Measurements from ENCODE around the gene FLOT1. TPM values are rescaled to one million over a fixed set of nuclear protein-coding genes. Genes with fewer than 3 reads are reported as not detected.

Gene FLOT1
- total and polyA plus RNA-seq, 2 of the 13 experiments (the other 11 are each of a cell fraction or from before 2014, with no cell fraction given) = 82.3 to 130 TPM

- TF ChIP-seq ASH2L (IDR thresholded peaks at IDR 0.05; ENCODE audit: insufficient read length, low read depth, low read length) = peak; percentile 16
- no peak for TF ChIP-seq NBN (conservative IDR thresholded peaks at IDR 0.05)
- TF ChIP-seq HOXA7 (CRISPR knock-in tag; IDR thresholded peaks at IDR 0.05) = no peak
- no peak for TF ChIP-seq PHF20 (CRISPR knock-in tag; IDR thresholded peaks at IDR 0.05)
- no peak for TF ChIP-seq GRHL1 (CRISPR knock-in tag; conservative IDR thresholded peaks at IDR 0.05)
- no peak for TF ChIP-seq ZNF558 (CRISPR knock-in tag; IDR thresholded peaks at IDR 0.05; ENCODE audit: borderline replicate concordance)
- no peak for TF ChIP-seq PBX3 (CRISPR knock-in tag; IDR thresholded peaks at IDR 0.05; ENCODE audit: borderline replicate concordance)
- no peak for TF ChIP-seq MED13 (CRISPR knock-in tag; IDR thresholded peaks at IDR 0.05)
- no peak for TF ChIP-seq MYNN (CRISPR knock-in tag; IDR thresholded peaks at IDR 0.05; ENCODE audit: low read depth)
- TF ChIP-seq SOX6 (IDR thresholded peaks at IDR 0.05) = no peak
- peak; percentile 34; the same call in 1 of the 2 replicates for TF ChIP-seq SOX6 (CRISPR knock-in tag; IDR thresholded peaks at IDR 0.05)
- peak; percentile 87 for TF ChIP-seq ZNF501 (CRISPR knock-in tag; IDR thresholded peaks at IDR 0.05)
- no peak for TF ChIP-seq TGIF2 (CRISPR knock-in tag; IDR thresholded peaks at IDR 0.05)
- no peak for TF ChIP-seq ARNTL (CRISPR knock-in tag; IDR thresholded peaks at IDR 0.05)
- TF ChIP-seq ZNF280B (CRISPR knock-in tag; IDR thresholded peaks at IDR 0.05; ENCODE audit: borderline replicate concordance) = no peak
- TF ChIP-seq ZNF121 (CRISPR knock-in tag; IDR thresholded peaks at IDR 0.05) = peak; percentile 52; the same call in 1 of the 2 replicates
- TF ChIP-seq FOSL1 (CRISPR knock-in tag; IDR thresholded peaks at IDR 0.05; ENCODE audit: borderline replicate concordance) = no peak
- TF ChIP-seq ARID5B (CRISPR knock-in tag; IDR thresholded peaks at IDR 0.05) = no peak
- no peak for TF ChIP-seq POGZ (CRISPR knock-in tag; IDR thresholded peaks at IDR 0.05)
- TF ChIP-seq ZNF274 (CRISPR knock-in tag; IDR thresholded peaks at IDR 0.05) = peak; percentile 69
- no peak for TF ChIP-seq ZNF777 (CRISPR knock-in tag; IDR thresholded peaks at IDR 0.05)
- TF ChIP-seq SSRP1 (CRISPR knock-in tag; IDR thresholded peaks at IDR 0.05) = no peak
- no peak for TF ChIP-seq JDP2 (CRISPR knock-in tag; IDR thresholded peaks at IDR 0.05; ENCODE audit: borderline replicate concordance)
Measured at GRCh38 chr6:30749554-30750378, 7.3 kb upstream of the FLOT1 start (continued).
